Measurements from ENCODE around the gene GPR18. TPM values are rescaled to one million over a fixed set of nuclear protein-coding genes. Genes with fewer than 3 reads are reported as not detected.

The GPR18 gene
- total RNA-seq, 1 donor from 2014 or later: 8.4 TPM

GRCh38 chr13:99287551-99287950 is 29.4 kb upstream of the GPR18 start:
- Mint-ChIP-seq H3K9me3 (no peaks in the 10 kb centered on the region), H3K36me3 (ENCODE audit: low read depth) (peaks cover 55% of the 10 kb centered on the region), H3K4me3 (ENCODE audit: low read depth) (no peak overlapping the region), H3K4me1 (ENCODE audit: low read depth) (peaks cover 76% of the 10 kb centered on the region), H3K27ac (peak overlapping the region; percentile 80), H3K27me3 (ENCODE audit: low read depth) (no peaks in the 10 kb centered on the region)
- intact Hi-C loops (cut with micrococcal nuclease): loop anchor here (5.0 kb wide), 1 partner anchor 210 kb away; no protein-coding TSS in a partner anchor
- DNase-seq (ENCODE audit: low spot score): no peak

GRCh38 chr13:99285432-99286182 is 27.4 kb upstream of the GPR18 start:
- Mint-ChIP-seq H3K9me3 (no peaks in the 10 kb centered on the region), H3K27me3 (ENCODE audit: low read depth) (no peaks in the 10 kb centered on the region), H3K4me1 (ENCODE audit: low read depth) (peaks cover 82% of the 10 kb centered on the region), H3K4me3 (ENCODE audit: low read depth) (no peak overlapping the region), H3K27ac (no peak overlapping the region), H3K36me3 (ENCODE audit: low read depth) (peaks cover 45% of the 10 kb centered on the region)
- DNase-seq (ENCODE audit: low spot score): no peak
- intact Hi-C loops (cut with micrococcal nuclease): loop anchor here (5.0 kb wide), 1 partner anchor 212 kb away; no protein-coding TSS in a partner anchor

GRCh38 chr13:99282264-99283231 is 24.4 kb upstream of the GPR18 start:
- H3K4me3 Mint-ChIP-seq (ENCODE audit: low read depth): no peak overlapping the region
- H3K9me3 Mint-ChIP-seq: no peaks in the 10 kb centered on the region
- intact Hi-C loops (cut with micrococcal nuclease): loop anchor here (2.0 kb wide), 1 partner anchor 16 kb away; no protein-coding TSS in a partner anchor
- DNase-seq (ENCODE audit: low spot score): no peak
- H3K36me3 Mint-ChIP-seq (ENCODE audit: low read depth): peaks cover 50% of the 10 kb centered on the region
- H3K27me3 Mint-ChIP-seq (ENCODE audit: low read depth): no peaks in the 10 kb centered on the region
- peak overlapping the region; percentile 71 for H3K27ac Mint-ChIP-seq
- peaks cover 82% of the 10 kb centered on the region for H3K4me1 Mint-ChIP-seq (ENCODE audit: low read depth)

GRCh38 chr13:99281811-99282263 is 23.7 kb upstream of the GPR18 start:
- no peak overlapping the region for H3K4me3 Mint-ChIP-seq (ENCODE audit: low read depth)
- H3K36me3 Mint-ChIP-seq (ENCODE audit: low read depth): peaks cover 50% of the 10 kb centered on the region
- no peaks in the 10 kb centered on the region for H3K27me3 Mint-ChIP-seq (ENCODE audit: low read depth)
- intact Hi-C loops (cut with micrococcal nuclease): loop anchor here (2.0 kb wide), 1 partner anchor 17 kb away; no protein-coding TSS in a partner anchor
- DNase-seq (ENCODE audit: low spot score): peak; percentile 37
- no peaks in the 10 kb centered on the region for H3K9me3 Mint-ChIP-seq
- peak overlapping the region; percentile 47 for H3K27ac Mint-ChIP-seq
- peaks cover 80% of the 10 kb centered on the region for H3K4me1 Mint-ChIP-seq (ENCODE audit: low read depth)

GRCh38 chr13:99280166-99280565 is 22.0 kb upstream of the GPR18 start:
- H3K27me3 Mint-ChIP-seq (ENCODE audit: low read depth): no peaks in the 10 kb centered on the region
- no peak for DNase-seq (ENCODE audit: low spot score)
- peak overlapping the region; percentile 4 for H3K27ac Mint-ChIP-seq
- peaks cover 55% of the 10 kb centered on the region for H3K36me3 Mint-ChIP-seq (ENCODE audit: low read depth)
- intact Hi-C loops (cut with micrococcal nuclease): no loop called here
- no peak overlapping the region for H3K4me3 Mint-ChIP-seq (ENCODE audit: low read depth)
- no peaks in the 10 kb centered on the region for H3K9me3 Mint-ChIP-seq
- H3K4me1 Mint-ChIP-seq (ENCODE audit: low read depth): peaks cover 82% of the 10 kb centered on the region

- H3K27me3 Mint-ChIP-seq (ENCODE audit: low read depth): no peaks in the 10 kb centered on the region
- peaks cover 84% of the 10 kb centered on the region for H3K4me1 Mint-ChIP-seq (ENCODE audit: low read depth)
- no peaks in the 10 kb centered on the region for H3K9me3 Mint-ChIP-seq
- DNase-seq (ENCODE audit: low spot score): no peak
- intact Hi-C loops (cut with micrococcal nuclease): loop anchor here (5.0 kb wide), 1 partner anchor 33 kb away; no protein-coding TSS in a partner anchor
- peak overlapping the region; percentile 14 for H3K27ac Mint-ChIP-seq
- peaks cover 59% of the 10 kb centered on the region for H3K36me3 Mint-ChIP-seq (ENCODE audit: low read depth)
- H3K4me3 Mint-ChIP-seq (ENCODE audit: low read depth): no peak overlapping the region
These were observed 21.5 kb upstream of the GPR18 start for GRCh38 chr13:99279637-99280036.

- no peak for DNase-seq (ENCODE audit: low spot score)
- Mint-ChIP-seq H3K9me3 (no peaks in the 10 kb centered on the region), H3K4me1 (ENCODE audit: low read depth) (peaks cover 84% of the 10 kb centered on the region), H3K4me3 (ENCODE audit: low read depth) (no peak overlapping the region), H3K27me3 (ENCODE audit: low read depth) (no peaks in the 10 kb centered on the region), H3K27ac (peak overlapping the region; percentile 14), H3K36me3 (ENCODE audit: low read depth) (peaks cover 62% of the 10 kb centered on the region)
- intact Hi-C loops (cut with micrococcal nuclease): loop anchor here (5.0 kb wide), 1 partner anchor 33 kb away; no protein-coding TSS in a partner anchor
These were observed 20.7 kb upstream of the GPR18 start for GRCh38 chr13:99278843-99279242.

- Mint-ChIP-seq H3K9me3 (peaks cover 4% of the 10 kb centered on the region), H3K27ac (peak overlapping the region; percentile 56), H3K36me3 (ENCODE audit: low read depth) (peaks cover 67% of the 10 kb centered on the region), H3K4me3 (ENCODE audit: low read depth) (no peak overlapping the region), H3K4me1 (ENCODE audit: low read depth) (peaks cover 88% of the 10 kb centered on the region), H3K27me3 (ENCODE audit: low read depth) (no peaks in the 10 kb centered on the region)
- intact Hi-C loops (cut with micrococcal nuclease): loop anchor here (5.0 kb wide), 1 partner anchor 34 kb away; no protein-coding TSS in a partner anchor
- no peak for DNase-seq (ENCODE audit: low spot score)
These were observed 20.0 kb upstream of the GPR18 start for GRCh38 chr13:99278200-99278599.

- intact Hi-C loops (cut with micrococcal nuclease): loop anchor here (5.0 kb wide), 1 partner anchor 35 kb away; no protein-coding TSS in a partner anchor
- H3K4me3 Mint-ChIP-seq (ENCODE audit: low read depth): no peak overlapping the region
- peaks cover 73% of the 10 kb centered on the region for H3K36me3 Mint-ChIP-seq (ENCODE audit: low read depth)
- DNase-seq (ENCODE audit: low spot score): no peak
- peak overlapping the region; percentile 54 for H3K27ac Mint-ChIP-seq
- H3K27me3 Mint-ChIP-seq (ENCODE audit: low read depth): no peaks in the 10 kb centered on the region
- H3K4me1 Mint-ChIP-seq (ENCODE audit: low read depth): peaks cover 85% of the 10 kb centered on the region
- peaks cover 10% of the 10 kb centered on the region for H3K9me3 Mint-ChIP-seq
These were observed 19.4 kb upstream of the GPR18 start for GRCh38 chr13:99277629-99278028.

GRCh38 chr13:99276706-99277105 is 18.5 kb upstream of the GPR18 start:
- intact Hi-C loops (cut with micrococcal nuclease): loop anchor here (5.0 kb wide), 1 partner anchor 36 kb away; no protein-coding TSS in a partner anchor
- no peak for DNase-seq (ENCODE audit: low spot score)
- Mint-ChIP-seq H3K36me3 (ENCODE audit: low read depth) (peaks cover 81% of the 10 kb centered on the region), H3K4me1 (ENCODE audit: low read depth) (peaks cover 81% of the 10 kb centered on the region), H3K9me3 (peaks cover 16% of the 10 kb centered on the region), H3K4me3 (ENCODE audit: low read depth) (no peak overlapping the region), H3K27me3 (ENCODE audit: low read depth) (no peaks in the 10 kb centered on the region), H3K27ac (peak overlapping the region; percentile 69)

GRCh38 chr13:99275093-99275469 is 16.9 kb upstream of the GPR18 start:
- DNase-seq (ENCODE audit: low spot score): peak; percentile 38
- no peaks in the 10 kb centered on the region for H3K27me3 Mint-ChIP-seq (ENCODE audit: low read depth)
- peak overlapping the region; percentile 11 for H3K4me3 Mint-ChIP-seq (ENCODE audit: low read depth)
- peaks cover 16% of the 10 kb centered on the region for H3K9me3 Mint-ChIP-seq
- H3K36me3 Mint-ChIP-seq (ENCODE audit: low read depth): peaks cover 84% of the 10 kb centered on the region
- peaks cover 83% of the 10 kb centered on the region for H3K4me1 Mint-ChIP-seq (ENCODE audit: low read depth)
- intact Hi-C loops (cut with micrococcal nuclease): loop anchor here (2.0 to 5.0 kb wide), 3 partner anchors 14 to 48 kb away; no protein-coding TSS in a partner anchor
- peak overlapping the region; percentile 87 for H3K27ac Mint-ChIP-seq

- Mint-ChIP-seq H3K27ac (peak overlapping the region; percentile 74), H3K9me3 (peaks cover 16% of the 10 kb centered on the region), H3K4me1 (ENCODE audit: low read depth) (peaks cover 71% of the 10 kb centered on the region), H3K36me3 (ENCODE audit: low read depth) (peaks cover 72% of the 10 kb centered on the region), H3K27me3 (ENCODE audit: low read depth) (no peaks in the 10 kb centered on the region), H3K4me3 (ENCODE audit: low read depth) (no peak overlapping the region)
- DNase-seq (ENCODE audit: low spot score): no peak
- intact Hi-C loops (cut with micrococcal nuclease): no loop called here
These were observed 14.9 kb upstream of the GPR18 start for GRCh38 chr13:99273128-99273527.

All from activated T-helper 2 cell treated with anti-CD3 and anti-CD28 coated beads, Interferon-gamma antibody, Interleukin-2, Interleukin-4, amounts not matched to agents 10 μg/mL and 5 μg/mL and 100 μg/mL, durations not matched to agents 14 hours and 24 hours and 36 hours (primary cell).